H1 (cell line): ENCODE results near the gene SMIM41. TPM values are rescaled to one million over a fixed set of nuclear protein-coding genes. Genes with fewer than 3 reads are reported as not detected.

ENCODE experiments used
- CHD7 ChIP-seq: fragments of 300-600 bp; sonication (generic); IDR thresholded peaks from 2 replicates; pipeline ENCODE4 v1.7.1; 2012; ENCODE audit warnings: low read length, moderate library complexity, mild to moderate bottlenecking, inconsistent platforms; ENCODE audit not compliant: insufficient replicate concordance
- CREB1 ChIP-seq: IDR thresholded peaks from 2 replicates; pipeline ENCODE4 v1.6.1; 2012; ENCODE audit warnings: inconsistent platforms
- EZH2 ChIP-seq: fragments of 200-600 bp; sonication (generic); IDR thresholded peaks from 2 replicates; pipeline ENCODE4 v1.7.1; 2012; ENCODE audit warnings: low read depth, mild to moderate bottlenecking, moderate library complexity, low read length, inconsistent platforms; ENCODE audit not compliant: severe bottlenecking
- HDAC6 ChIP-seq: IDR thresholded peaks from one replicate; pipeline ENCODE4 v1.7.1; 2012; ENCODE audit warnings: low read depth, mild to moderate bottlenecking, inconsistent platforms, low read length, moderate library complexity
- NRF1 ChIP-seq: IDR thresholded peaks from 2 replicates; pipeline ENCODE4 v1.6.1; 2011; ENCODE audit warnings: mild to moderate bottlenecking, low read depth, low read length, improper control_type of control experiment
- SUZ12 ChIP-seq: fragments of 200-600 bp; sonication (generic); IDR thresholded peaks from 2 replicates; pipeline ENCODE4 v1.6.1; 2012; ENCODE audit warnings: mild to moderate bottlenecking, inconsistent platforms, low read length, moderate library complexity, mixed read lengths
- TBP ChIP-seq: IDR thresholded peaks from 2 replicates; pipeline ENCODE4 v1.6.1; 2011; ENCODE audit warnings: low read depth, low read length, improper control_type of control experiment
- TCF12 ChIP-seq: IDR thresholded peaks from 2 replicates; pipeline ENCODE4 v1.6.1; 2011; ENCODE audit warnings: low read depth, mild to moderate bottlenecking, low read length
- polyA plus RNA-seq, 7 experiments: library from polyadenylated mRNA; depleted of rRNA in 3 of 7; stranded (reverse) in 5 of 7; unstranded in 2 of 7; fragments of >200 nt in 5 of 7; fragments of 200-250 nt in 2 of 7; gene quantifications; 1 replicate in 5 of 7; 2 replicates in 1 of 7; 4 replicates in 1 of 7; pipeline versions ENCODE4 v1.2.1 to v1.2.3, GENCODE V29; 2011 to 2013; ENCODE audit warnings: missing spikeins in 2 of 7, mixed read lengths in 2 of 7
- total RNA-seq: library from RNA; stranded (reverse); fragmentation: NEBNext Ultra II Directional; extraction: Animal tissue kit (Norgen Biotek cat#: 25700); gene quantifications from 2 replicates; pipeline ENCODE4 v1.2.1, GENCODE V29; 2021

SMIM41 gene
- total and polyA plus RNA-seq, 2 of the 8 experiments (the other 6 are each of a cell fraction or from before 2014, with no cell fraction given) = 0.28 to 0.98 TPM

- TF ChIP-seq SUZ12 (no peak), HDAC6 (no peak), TCF12 (no peak), TBP (no peak), NRF1 (no peak), CHD7 (no peak), EZH2 (no peak), CREB1 (no peak)
Measured at GRCh38 chr12:52042706-52043385, 36.7 kb upstream of the SMIM41 start (continued).
